DMS 273 (cell line): ENCODE measurements around the gene COL10A1.

Experiments
- DNase-seq: peaks from one replicate; lab custom pipeline; 2025; ENCODE audit not compliant: unreplicated experiment; lab: John Stamatoyannopoulos, UW

COL10A1 gene

GRCh38 chr6:116126032-116126431 is at the start of gene COL10A1:
Gene COL10A1, minus strand, starts transcription at chr6:116126132. Its CDS starts 640 bp downstream, at chr6:116125492.
- no peak for DNase-seq

- DNase-seq = peak; percentile 7
Measured at GRCh38 chr6:116175344-116175743, 49.4 kb upstream of the COL10A1 start.

GRCh38 chr6:116173928-116174327 is 48.0 kb upstream of the COL10A1 start:
- DNase-seq = no peak

- no peak for DNase-seq
Measured at GRCh38 chr6:116170358-116171057, 44.6 kb upstream of the COL10A1 start.

- no peak for DNase-seq
Measured at GRCh38 chr6:116169880-116170279, 43.9 kb upstream of the COL10A1 start.

- DNase-seq = no peak
Measured at GRCh38 chr6:116168148-116168547, 42.2 kb upstream of the COL10A1 start.

GRCh38 chr6:116166369-116166768 is 40.4 kb upstream of the COL10A1 start:
- no peak for DNase-seq

GRCh38 chr6:116165596-116165995 is 39.7 kb upstream of the COL10A1 start:
- DNase-seq = no peak

GRCh38 chr6:116159782-116160524 is 34.0 kb upstream of the COL10A1 start:
- no peak for DNase-seq

- no peak for DNase-seq
Measured at GRCh38 chr6:116158641-116159040, 32.7 kb upstream of the COL10A1 start.

- no peak for DNase-seq
Measured at GRCh38 chr6:116157391-116157790, 31.5 kb upstream of the COL10A1 start.

- DNase-seq = no peak
Measured at GRCh38 chr6:116156405-116157326, 30.7 kb upstream of the COL10A1 start.

- DNase-seq = no peak
Measured at GRCh38 chr6:116154887-116155286, 29.0 kb upstream of the COL10A1 start.

- DNase-seq = no peak
Measured at GRCh38 chr6:116152620-116153019, 26.7 kb upstream of the COL10A1 start.

GRCh38 chr6:116145803-116146675 is 20.1 kb upstream of the COL10A1 start:
- no peak for DNase-seq

- DNase-seq = no peak
Measured at GRCh38 chr6:116144605-116145004, 18.7 kb upstream of the COL10A1 start.

- DNase-seq = no peak
Measured at GRCh38 chr6:116139917-116140316, 14.0 kb upstream of the COL10A1 start.

GRCh38 chr6:116136933-116137340 is 11.0 kb upstream of the COL10A1 start:
- DNase-seq = no peak

GRCh38 chr6:116136373-116136772 is 10.4 kb upstream of the COL10A1 start:
- no peak for DNase-seq

- DNase-seq = no peak
Measured at GRCh38 chr6:116133453-116133852, 7.5 kb upstream of the COL10A1 start.
